HEK293 (cell line): Measurements from ENCODE around the gene ZNF394.

ENCODE experiments used
- CTCF ChIA-PET: fragments of 350-600 bp; formaldehyde crosslinking; extraction: SDS; loops from one replicate; lab custom pipeline; 2021; ENCODE audit warnings: antibody characterized with exemption; lab: Yijun Ruan, JAX
- POLR2A ChIA-PET: fragments of 300-600 bp; formaldehyde crosslinking; extraction: SDS; loops from one replicate; lab custom pipeline; 2020; ENCODE audit warnings: antibody characterized with exemption, inconsistent platforms; lab: Yijun Ruan, JAX
- H3K27ac ChIP-seq: fragments of 200-500 bp; sonication (Bioruptor generic); 2 replicates; pipeline ENCODE4 v1.5.1; 2014; ENCODE audit warnings: low read depth, low read length, control low read depth, inconsistent platforms; ENCODE audit errors: extremely low read depth
- H3K36me3 ChIP-seq, 2 experiments: fragments of 200-500 bp in 1 of 2; sonication (Bioruptor generic) in 1 of 2; 1 replicate in 1 of 2; 2 replicates in 1 of 2; pipeline ENCODE4 v1.5.1; 2014 to 2017; ENCODE audit warnings: inconsistent platforms in 2 of 2, low read length in 2 of 2; ENCODE audit not compliant: control insufficient read depth in 2 of 2, insufficient read depth in 1 of 2
- H3K4me1 ChIP-seq: fragments of 200-500 bp; sonication (Bioruptor generic); 2 replicates; pipeline ENCODE4 v1.5.1; 2014; ENCODE audit warnings: mild to moderate bottlenecking, low read length, inconsistent platforms; ENCODE audit not compliant: control insufficient read depth, insufficient read depth
- H3K4me3 ChIP-seq: 2 replicates; pipeline ENCODE4 v1.5.1; 2011; ENCODE audit warnings: low read depth, mild to moderate bottlenecking, control low read depth, low read length, moderate library complexity
- H3K9me3 ChIP-seq: fragments of 200-500 bp; sonication (Bioruptor generic); 2 replicates; pipeline ENCODE4 v1.5.1; 2014; ENCODE audit warnings: low read depth, low read length, inconsistent platforms; ENCODE audit not compliant: control insufficient read depth, insufficient read depth
- AEBP2 ChIP-seq: fragments of 450-650 bp; formaldehyde crosslinking; IDR thresholded peaks from 2 replicates; pipeline ENCODE4 v1.5.1; 2016; ENCODE audit warnings: missing biosample characterization, missing genetic modification characterization, borderline replicate concordance
- GLI2 ChIP-seq: fragments of 450-650 bp; formaldehyde crosslinking; IDR thresholded peaks from 2 replicates; pipeline ENCODE4; 2017; ENCODE audit warnings: missing biosample characterization, missing genetic modification characterization, low read depth, borderline replicate concordance
- GLIS2 ChIP-seq: fragments of 450-650 bp; formaldehyde crosslinking; IDR thresholded peaks from 2 replicates; pipeline ENCODE4 v1.5.1; 2016; ENCODE audit warnings: missing biosample characterization, missing genetic modification characterization
- KLF16 ChIP-seq: fragments of 450-650 bp; formaldehyde crosslinking; IDR thresholded peaks from 2 replicates; pipeline ENCODE4 v1.5.1; 2017; ENCODE audit warnings: missing biosample characterization, missing genetic modification characterization
- SCRT1 ChIP-seq: fragments of 450-650 bp; formaldehyde crosslinking; IDR thresholded peaks from 2 replicates; pipeline ENCODE4 v1.5.1; 2016; ENCODE audit warnings: missing biosample characterization, missing genetic modification characterization, borderline replicate concordance
- SETDB1 ChIP-seq: IDR thresholded peaks from one replicate; pipeline ENCODE4 v1.6.1; 2017; ENCODE audit warnings: mild to moderate bottlenecking, low read length, moderate library complexity, mixed read lengths; ENCODE audit not compliant: insufficient read length
- ZEB2 ChIP-seq: fragments of 450-650 bp; formaldehyde crosslinking; IDR thresholded peaks from 2 replicates; pipeline ENCODE4 v1.5.1; 2016; ENCODE audit warnings: missing biosample characterization, missing genetic modification characterization
- ZNF112 ChIP-seq: fragments of 450-650 bp; formaldehyde crosslinking; IDR thresholded peaks from 2 replicates; pipeline ENCODE4 v1.5.0; 2017; ENCODE audit warnings: missing biosample characterization, missing genetic modification characterization
- ZNF169 ChIP-seq: fragments of 450-650 bp; formaldehyde crosslinking; IDR thresholded peaks from 2 replicates; pipeline ENCODE4 v1.5.1; 2016; ENCODE audit warnings: missing biosample characterization, missing genetic modification characterization
- ZNF221 ChIP-seq: fragments of 450-650 bp; formaldehyde crosslinking; IDR thresholded peaks from 2 replicates; pipeline ENCODE4 v1.5.1; 2017; ENCODE audit warnings: missing biosample characterization, missing genetic modification characterization, borderline replicate concordance
- ZNF248 ChIP-seq: fragments of 450-650 bp; formaldehyde crosslinking; IDR thresholded peaks from 2 replicates; pipeline ENCODE4 v1.5.1; 2017; ENCODE audit warnings: missing biosample characterization, missing genetic modification characterization
- ZNF621 ChIP-seq: fragments of 450-650 bp; formaldehyde crosslinking; IDR thresholded peaks from 2 replicates; pipeline ENCODE4 v1.5.1; 2017; ENCODE audit warnings: missing biosample characterization, missing genetic modification characterization
- ZNF626 ChIP-seq: fragments of 450-650 bp; sonication (Bioruptor Pico); formaldehyde crosslinking; IDR thresholded peaks from 2 replicates; pipeline ENCODE4 v1.5.1; 2018; ENCODE audit warnings: missing biosample characterization, missing genetic modification characterization, inconsistent platforms
- ZNF791 ChIP-seq: fragments of 450-650 bp; formaldehyde crosslinking; IDR thresholded peaks from 2 replicates; pipeline ENCODE4 v1.5.1; 2016; ENCODE audit warnings: missing biosample characterization, missing genetic modification characterization
- TF ChIP-seq, protein P1 (sequence below): fragments of 450-650 bp; formaldehyde crosslinking; IDR thresholded peaks from 2 replicates; pipeline ENCODE4 v1.5.1; 2016; ENCODE audit warnings: missing biosample characterization, missing genetic modification characterization
- TF ChIP-seq, protein P2 (sequence below): IDR thresholded peaks from 2 replicates; pipeline ENCODE4 v1.6.1; 2011; ENCODE audit warnings: mild to moderate bottlenecking, low read depth, low read length, borderline replicate concordance
- TF ChIP-seq, protein P3 (sequence below): fragments of 450-650 bp; formaldehyde crosslinking; IDR thresholded peaks from 2 replicates; pipeline ENCODE4 v1.5.1; 2017; ENCODE audit warnings: missing biosample characterization, missing genetic modification characterization
- TF ChIP-seq, protein P4 (sequence below): fragments of 450-650 bp; formaldehyde crosslinking; IDR thresholded peaks from 2 replicates; pipeline ENCODE4 v1.5.1; 2016; ENCODE audit warnings: missing biosample characterization, missing genetic modification characterization

ZNF394 gene

GRCh38 chr7:99493823-99494222 lies 6.3 kb downstream of the ZNF394 start:
- CTCF ChIA-PET = interaction anchor here (0.6 to 0.8 kb wide), 3 partner anchors 46 to 117 kb away, joined by 3 read pairs; no protein-coding TSS in a partner anchor
- Histone ChIP-seq H3K4me3 (no peak overlapping the region), H3K9me3 (no peaks in the 10 kb centered on the region), H3K36me3 (peaks cover 9 to 38% of the 10 kb centered on the region in 2 experiments; a peak in 2 of 3 replicates), H3K27ac (no peak overlapping the region), H3K4me1 (no peaks in the 10 kb centered on the region)
- POLR2A ChIA-PET = no interaction called here
- TF ChIP-seq SETDB1 (peak; percentile 71), SCRT1 (no peak), GLIS2 (tag by site-specific recombination) (no peak), ZNF221 (tag by site-specific recombination) (no peak)
- TF ChIP-seq, protein P1, sequence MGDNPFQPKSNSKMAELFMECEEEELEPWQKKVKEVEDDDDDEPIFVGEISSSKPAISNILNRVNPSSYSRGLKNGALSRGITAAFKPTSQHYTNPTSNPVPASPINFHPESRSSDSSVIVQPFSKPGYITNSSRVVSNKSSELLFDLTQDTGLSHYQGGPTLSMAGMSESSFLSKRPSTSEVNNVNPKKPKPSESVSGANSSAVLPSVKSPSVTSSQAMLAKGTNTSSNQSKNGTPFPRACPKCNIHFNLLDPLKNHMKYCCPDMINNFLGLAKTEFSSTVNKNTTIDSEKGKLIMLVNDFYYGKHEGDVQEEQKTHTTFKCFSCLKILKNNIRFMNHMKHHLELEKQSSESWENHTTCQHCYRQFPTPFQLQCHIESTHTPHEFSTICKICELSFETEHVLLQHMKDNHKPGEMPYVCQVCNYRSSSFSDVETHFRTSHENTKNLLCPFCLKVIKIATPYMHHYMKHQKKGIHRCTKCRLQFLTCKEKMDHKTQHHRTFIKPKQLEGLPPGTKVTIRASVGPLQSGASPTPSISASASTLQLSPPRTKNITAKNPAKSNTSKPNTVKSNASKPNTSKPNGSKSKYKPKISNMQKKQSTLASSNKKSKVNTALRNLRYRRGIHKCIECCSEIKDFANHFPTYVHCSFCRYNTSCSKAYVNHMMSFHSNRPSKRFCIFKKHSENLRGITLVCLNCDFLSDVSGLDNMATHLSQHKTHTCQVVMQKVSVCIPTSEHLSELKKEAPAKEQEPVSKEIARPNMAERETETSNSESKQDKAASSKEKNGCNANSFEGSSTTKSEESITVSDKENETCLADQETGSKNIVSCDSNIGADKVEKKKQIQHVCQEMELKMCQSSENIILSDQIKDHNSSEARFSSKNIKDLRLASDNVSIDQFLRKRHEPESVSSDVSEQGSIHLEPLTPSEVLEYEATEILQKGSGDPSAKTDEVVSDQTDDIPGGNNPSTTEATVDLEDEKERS (tag by site-specific recombination) = 0 out of 2 replicates have a peak, but pooled peaks have one; percentile 47

DNA sequence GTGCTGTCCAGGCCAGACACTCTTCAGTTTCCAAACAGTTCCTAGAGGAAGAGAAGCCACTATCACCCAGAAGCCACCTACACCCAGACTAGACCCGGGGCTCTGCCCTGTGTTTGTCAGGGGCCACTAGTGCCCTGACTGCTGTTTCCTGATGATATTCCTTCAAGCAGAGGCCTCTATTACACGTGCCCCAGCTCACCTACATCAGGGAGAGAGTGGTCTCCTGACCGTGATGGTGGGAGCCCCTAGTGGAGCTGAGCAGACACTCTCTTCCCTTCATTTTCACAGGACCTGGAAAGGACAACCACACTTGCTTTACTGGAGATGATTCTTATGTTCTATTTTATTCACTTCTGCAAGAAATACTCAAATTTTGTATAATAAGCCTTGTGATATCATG lies 9.2 kb downstream of the ZNF394 start:
- Histone ChIP-seq H3K27ac (no peak overlapping the region), H3K4me1 (no peaks in the 10 kb centered on the region), H3K9me3 (no peaks in the 10 kb centered on the region), H3K36me3 (peaks cover 0 to 33% of the 10 kb centered on the region in 2 experiments; a peak in 2 of 3 replicates), H3K4me3 (no peak overlapping the region)
- TF ChIP-seq ZEB2 (tag by site-specific recombination) (no peak), ZNF112 (tag by site-specific recombination) (no peak)
- TF ChIP-seq, protein P2, sequence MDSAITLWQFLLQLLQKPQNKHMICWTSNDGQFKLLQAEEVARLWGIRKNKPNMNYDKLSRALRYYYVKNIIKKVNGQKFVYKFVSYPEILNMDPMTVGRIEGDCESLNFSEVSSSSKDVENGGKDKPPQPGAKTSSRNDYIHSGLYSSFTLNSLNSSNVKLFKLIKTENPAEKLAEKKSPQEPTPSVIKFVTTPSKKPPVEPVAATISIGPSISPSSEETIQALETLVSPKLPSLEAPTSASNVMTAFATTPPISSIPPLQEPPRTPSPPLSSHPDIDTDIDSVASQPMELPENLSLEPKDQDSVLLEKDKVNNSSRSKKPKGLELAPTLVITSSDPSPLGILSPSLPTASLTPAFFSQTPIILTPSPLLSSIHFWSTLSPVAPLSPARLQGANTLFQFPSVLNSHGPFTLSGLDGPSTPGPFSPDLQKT = no peak
- ChIA-PET CTCF (interaction anchor here (0.9 kb wide), 1 partner anchor 13 kb away, joined by 4 read pairs; the partner anchor contains the start of gene ZKSCAN5), POLR2A (interaction anchor here (0.8 to 1.8 kb wide), 2 partner anchors 9 to 14 kb away, joined by 4 to 7 read pairs; partner anchors contain the start of genes ZKSCAN5 and ZNF394)

- Histone ChIP-seq H3K36me3 (peaks cover 2 to 29% of the 10 kb centered on the region in 2 experiments; a peak in 2 of 3 replicates), H3K4me1 (no peaks in the 10 kb centered on the region), H3K9me3 (no peaks in the 10 kb centered on the region), H3K4me3 (no peak overlapping the region), H3K27ac (no peak overlapping the region)
- CTCF ChIA-PET = interaction anchor here (0.6 kb wide), 1 partner anchor 597 kb away, joined by 3 read pairs; no protein-coding TSS in a partner anchor
- TF ChIP-seq ZNF621 (no peak), ZNF248 (no peak), KLF16 (tag by site-specific recombination) (no peak), GLI2 (tag by site-specific recombination) (no peak), AEBP2 (tag by site-specific recombination) (no peak), ZNF626 (tag by site-specific recombination) (no peak), ZNF169 (no peak), ZNF791 (tag by site-specific recombination) (no peak)
- TF ChIP-seq, protein P3, sequence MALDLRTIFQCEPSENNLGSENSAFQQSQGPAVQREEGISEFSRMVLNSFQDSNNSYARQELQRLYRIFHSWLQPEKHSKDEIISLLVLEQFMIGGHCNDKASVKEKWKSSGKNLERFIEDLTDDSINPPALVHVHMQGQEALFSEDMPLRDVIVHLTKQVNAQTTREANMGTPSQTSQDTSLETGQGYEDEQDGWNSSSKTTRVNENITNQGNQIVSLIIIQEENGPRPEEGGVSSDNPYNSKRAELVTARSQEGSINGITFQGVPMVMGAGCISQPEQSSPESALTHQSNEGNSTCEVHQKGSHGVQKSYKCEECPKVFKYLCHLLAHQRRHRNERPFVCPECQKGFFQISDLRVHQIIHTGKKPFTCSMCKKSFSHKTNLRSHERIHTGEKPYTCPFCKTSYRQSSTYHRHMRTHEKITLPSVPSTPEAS (tag by site-specific recombination) = no peak
- TF ChIP-seq, protein P4, sequence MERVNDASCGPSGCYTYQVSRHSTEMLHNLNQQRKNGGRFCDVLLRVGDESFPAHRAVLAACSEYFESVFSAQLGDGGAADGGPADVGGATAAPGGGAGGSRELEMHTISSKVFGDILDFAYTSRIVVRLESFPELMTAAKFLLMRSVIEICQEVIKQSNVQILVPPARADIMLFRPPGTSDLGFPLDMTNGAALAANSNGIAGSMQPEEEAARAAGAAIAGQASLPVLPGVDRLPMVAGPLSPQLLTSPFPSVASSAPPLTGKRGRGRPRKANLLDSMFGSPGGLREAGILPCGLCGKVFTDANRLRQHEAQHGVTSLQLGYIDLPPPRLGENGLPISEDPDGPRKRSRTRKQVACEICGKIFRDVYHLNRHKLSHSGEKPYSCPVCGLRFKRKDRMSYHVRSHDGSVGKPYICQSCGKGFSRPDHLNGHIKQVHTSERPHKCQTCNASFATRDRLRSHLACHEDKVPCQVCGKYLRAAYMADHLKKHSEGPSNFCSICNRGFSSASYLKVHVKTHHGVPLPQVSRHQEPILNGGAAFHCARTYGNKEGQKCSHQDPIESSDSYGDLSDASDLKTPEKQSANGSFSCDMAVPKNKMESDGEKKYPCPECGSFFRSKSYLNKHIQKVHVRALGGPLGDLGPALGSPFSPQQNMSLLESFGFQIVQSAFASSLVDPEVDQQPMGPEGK (tag by site-specific recombination) = no peak
- POLR2A ChIA-PET = interaction anchor here (1.0 kb wide), 1 partner anchor 39 kb away, joined by 3 read pairs; no protein-coding TSS in a partner anchor
These were observed 10.8 kb downstream of the ZNF394 start for GRCh38 chr7:99489235-99489634.
